ENCODE measurements around the gene SSR1. TPM values are rescaled to one million over a fixed set of nuclear protein-coding genes. Genes with fewer than 3 reads are reported as not detected.

The SSR1 gene
- total RNA-seq, 2 experiments from 2014 or later = 49.6 to 55.1 TPM

DNA sequence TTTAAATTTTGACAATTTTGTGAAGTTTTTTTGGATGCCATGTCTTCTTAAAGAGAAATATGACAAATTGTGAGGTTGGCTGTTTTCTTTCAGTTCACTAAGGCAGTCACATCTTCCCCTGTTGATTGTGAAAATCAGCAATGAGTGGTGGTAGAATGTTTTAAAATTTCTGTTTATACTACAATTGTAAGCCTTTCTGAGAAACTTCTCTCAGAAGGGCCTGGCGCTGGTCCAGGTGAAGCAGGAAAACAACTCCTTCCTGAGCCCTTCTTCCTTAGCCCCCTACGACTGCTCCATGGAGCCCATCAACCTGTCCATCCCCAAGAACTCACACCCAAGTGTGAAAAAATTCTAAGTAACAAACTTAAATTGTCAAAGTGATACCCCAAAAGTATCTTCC is 80.6 kb downstream of the SSR1 start:
- H3K27ac Mint-ChIP-seq = peak overlapping the region; percentile 64

DNA sequence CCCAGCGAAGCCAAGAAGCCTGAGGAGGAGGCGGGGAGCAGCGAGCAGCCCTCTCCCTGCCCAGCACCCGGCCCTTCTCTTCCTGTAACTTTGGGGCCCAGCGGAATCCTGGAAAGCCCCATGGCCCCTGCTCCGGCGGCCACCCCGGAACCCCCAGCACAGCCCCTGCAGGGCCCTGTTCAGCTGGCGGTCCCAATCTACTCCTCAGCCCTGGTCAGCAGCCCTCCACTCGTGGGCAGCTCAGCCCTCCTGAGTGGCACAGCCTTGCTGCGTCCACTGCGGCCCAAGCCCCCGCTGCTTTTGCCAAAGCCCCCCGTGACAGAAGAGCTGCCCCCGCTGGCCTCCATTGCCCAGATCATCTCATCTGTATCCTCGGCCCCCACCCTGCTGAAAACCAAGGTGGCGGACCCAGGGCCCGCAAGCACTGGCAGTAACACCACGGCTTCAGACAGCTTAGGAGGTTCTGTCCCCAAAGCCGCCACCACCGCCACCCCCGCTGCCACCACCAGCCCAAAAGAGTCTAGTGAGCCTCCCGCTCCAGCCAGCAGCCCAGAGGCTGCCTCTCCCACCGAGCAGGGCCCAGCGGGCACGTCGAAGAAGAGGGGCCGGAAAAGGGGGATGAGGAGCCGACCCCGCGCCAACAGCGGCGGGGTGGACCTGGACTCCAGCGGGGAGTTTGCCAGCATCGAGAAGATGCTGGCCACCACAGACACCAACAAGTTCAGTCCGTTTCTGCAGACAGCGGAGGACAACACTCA is 81.9 kb downstream of the SSR1 start:
- no peaks in the 10 kb centered on the region for H3K9me3 Mint-ChIP-seq
- H3K4me1 ChIP-seq (ENCODE audit: insufficient read depth, low read length) = peaks cover 7% of the 10 kb centered on the region
- peaks cover 72% of the 10 kb centered on the region for H3K36me3 Mint-ChIP-seq (ENCODE audit: low read depth)
- H3K36me3 ChIP-seq (ENCODE audit: insufficient read depth, low read length) = peaks cover 76% of the 10 kb centered on the region
- no peak overlapping the region for H3K4me3 Mint-ChIP-seq
- H3K27me3 ChIP-seq (ENCODE audit: control insufficient read depth in 1 of 2, insufficient read depth in 2 of 2, low read length in 2 of 2) = no peaks in the 10 kb centered on the region
- TF ChIP-seq, protein P1, sequence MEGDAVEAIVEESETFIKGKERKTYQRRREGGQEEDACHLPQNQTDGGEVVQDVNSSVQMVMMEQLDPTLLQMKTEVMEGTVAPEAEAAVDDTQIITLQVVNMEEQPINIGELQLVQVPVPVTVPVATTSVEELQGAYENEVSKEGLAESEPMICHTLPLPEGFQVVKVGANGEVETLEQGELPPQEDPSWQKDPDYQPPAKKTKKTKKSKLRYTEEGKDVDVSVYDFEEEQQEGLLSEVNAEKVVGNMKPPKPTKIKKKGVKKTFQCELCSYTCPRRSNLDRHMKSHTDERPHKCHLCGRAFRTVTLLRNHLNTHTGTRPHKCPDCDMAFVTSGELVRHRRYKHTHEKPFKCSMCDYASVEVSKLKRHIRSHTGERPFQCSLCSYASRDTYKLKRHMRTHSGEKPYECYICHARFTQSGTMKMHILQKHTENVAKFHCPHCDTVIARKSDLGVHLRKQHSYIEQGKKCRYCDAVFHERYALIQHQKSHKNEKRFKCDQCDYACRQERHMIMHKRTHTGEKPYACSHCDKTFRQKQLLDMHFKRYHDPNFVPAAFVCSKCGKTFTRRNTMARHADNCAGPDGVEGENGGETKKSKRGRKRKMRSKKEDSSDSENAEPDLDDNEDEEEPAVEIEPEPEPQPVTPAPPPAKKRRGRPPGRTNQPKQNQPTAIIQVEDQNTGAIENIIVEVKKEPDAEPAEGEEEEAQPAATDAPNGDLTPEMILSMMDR (IDR thresholded peaks at IDR 0.05) = no peak
- ChIA-PET POLR2A (no interaction called here), CTCF (no interaction called here)
- intact Hi-C loops (cut with DNase I, micrococcal nuclease) = no loop called here
- DNase-seq = no peak
- H3K9me3 ChIP-seq (ENCODE audit: control insufficient read depth in 1 of 2, insufficient read depth in 1 of 2, low read length in 2 of 2) = peaks cover 0 to 5% of the 10 kb centered on the region in 2 experiments
- H3K27ac Mint-ChIP-seq = no peak overlapping the region
- peaks cover 8% of the 10 kb centered on the region for H3K4me1 Mint-ChIP-seq (ENCODE audit: low read depth)
- no peak overlapping the region for H3K4me3 ChIP-seq (ENCODE audit: low read length)
- no peaks in the 10 kb centered on the region for H3K27me3 Mint-ChIP-seq
- no peak for ATAC-seq (ENCODE audit: poor library complexity)
- H3K27ac ChIP-seq (ENCODE audit: low read depth in 1 of 2, low read length in 2 of 2) = no peak overlapping the region

More for the DNA sequence above, 80.6 kb downstream of the SSR1 start:
- Mint-ChIP-seq H3K4me3 (no peak overlapping the region), H3K27me3 (no peaks in the 10 kb centered on the region), H3K9me3 (no peaks in the 10 kb centered on the region), H3K36me3 (ENCODE audit: low read depth) (peaks cover 69% of the 10 kb centered on the region), H3K4me1 (ENCODE audit: low read depth) (peaks cover 8% of the 10 kb centered on the region)
- ChIA-PET POLR2A (no interaction called here), CTCF (no interaction called here)
- TF ChIP-seq, protein P1 (IDR thresholded peaks at IDR 0.05) = no peak
- no peaks in the 10 kb centered on the region for H3K27me3 ChIP-seq (ENCODE audit: control insufficient read depth in 1 of 2, insufficient read depth in 2 of 2, low read length in 2 of 2)
- ATAC-seq (ENCODE audit: poor library complexity) (no peak), DNase-seq (no peak)
- H3K27ac ChIP-seq (ENCODE audit: low read depth in 1 of 2, low read length in 2 of 2) = no peak overlapping the region
- peaks cover 0 to 5% of the 10 kb centered on the region in 2 experiments for H3K9me3 ChIP-seq (ENCODE audit: control insufficient read depth in 1 of 2, insufficient read depth in 1 of 2, low read length in 2 of 2)
- no peak overlapping the region for H3K4me3 ChIP-seq (ENCODE audit: low read length)
- H3K4me1 ChIP-seq (ENCODE audit: insufficient read depth, low read length) = peaks cover 7% of the 10 kb centered on the region
- peaks cover 67% of the 10 kb centered on the region for H3K36me3 ChIP-seq (ENCODE audit: insufficient read depth, low read length)
- intact Hi-C loops (cut with DNase I, micrococcal nuclease) = no loop called here

DNA sequence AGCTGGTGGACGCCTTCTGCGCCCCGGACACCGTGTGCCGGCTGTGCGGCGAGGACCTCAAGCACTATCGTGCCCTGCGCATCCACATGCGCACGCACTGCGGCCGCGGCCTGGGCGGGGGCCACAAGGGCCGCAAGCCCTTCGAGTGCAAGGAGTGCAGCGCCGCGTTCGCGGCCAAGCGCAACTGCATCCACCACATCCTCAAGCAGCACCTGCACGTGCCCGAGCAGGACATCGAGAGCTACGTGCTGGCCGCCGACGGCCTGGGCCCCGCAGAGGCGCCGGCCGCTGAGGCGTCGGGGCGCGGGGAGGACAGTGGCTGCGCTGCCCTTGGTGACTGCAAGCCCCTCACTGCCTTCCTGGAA is 82.7 kb downstream of the SSR1 start:
- Histone ChIP-seq H3K9me3 (ENCODE audit: control insufficient read depth in 1 of 2, insufficient read depth in 1 of 2, low read length in 2 of 2) (peaks cover 0 to 5% of the 10 kb centered on the region in 2 experiments), H3K4me1 (ENCODE audit: insufficient read depth, low read length) (peaks cover 7% of the 10 kb centered on the region), H3K4me3 (ENCODE audit: low read length) (no peak overlapping the region), H3K36me3 (ENCODE audit: insufficient read depth, low read length) (peaks cover 75% of the 10 kb centered on the region), H3K27me3 (ENCODE audit: control insufficient read depth in 1 of 2, insufficient read depth in 2 of 2, low read length in 2 of 2) (no peaks in the 10 kb centered on the region), H3K27ac (ENCODE audit: low read depth in 1 of 2, low read length in 2 of 2) (no peak overlapping the region)
- Mint-ChIP-seq H3K4me3 (no peak overlapping the region), H3K9me3 (no peaks in the 10 kb centered on the region), H3K4me1 (ENCODE audit: low read depth) (peaks cover 8% of the 10 kb centered on the region), H3K27ac (no peak overlapping the region), H3K27me3 (no peaks in the 10 kb centered on the region), H3K36me3 (ENCODE audit: low read depth) (peaks cover 72% of the 10 kb centered on the region)
- CTCF ChIA-PET = no interaction called here
- intact Hi-C loops (cut with DNase I, micrococcal nuclease) = no loop called here
- DNase-seq (no peak), ATAC-seq (ENCODE audit: poor library complexity) (no peak)
- TF ChIP-seq, protein P1 (IDR thresholded peaks at IDR 0.05) = no peak
- POLR2A ChIA-PET = no interaction called here

Measured in CD4-positive, alpha-beta T cell (primary cell).